Measurements from ENCODE around the gene DHRS7.

The DHRS7 gene

GRCh38 chr14:60164712-60165546 lies at the start of gene DHRS7:
TSS of gene DHRS7 (minus strand) at chr14:60165398. CDS start at chr14:60165309, 89 bp downstream.
- DNase-seq: peak; percentile 48

- DNase-seq: no peak
These were observed 49.4 kb upstream of the DHRS7 start for GRCh38 chr14:60214415-60215126.

- DNase-seq: no peak
These were observed 48.8 kb upstream of the DHRS7 start for GRCh38 chr14:60214003-60214402.

GRCh38 chr14:60212503-60213371 lies 47.5 kb upstream of the DHRS7 start:
- no peak for DNase-seq

- no peak for DNase-seq
These were observed 46.0 kb upstream of the DHRS7 start for GRCh38 chr14:60211153-60211552.

GRCh38 chr14:60210703-60211102 lies 45.5 kb upstream of the DHRS7 start:
- no peak for DNase-seq

GRCh38 chr14:60206837-60207533 lies 41.8 kb upstream of the DHRS7 start:
- no peak for DNase-seq

- no peak for DNase-seq
These were observed 41.1 kb upstream of the DHRS7 start for GRCh38 chr14:60206249-60206670.

GRCh38 chr14:60204843-60205774 lies 39.9 kb upstream of the DHRS7 start:
- no peak for DNase-seq

- no peak for DNase-seq
These were observed 39.1 kb upstream of the DHRS7 start for GRCh38 chr14:60204104-60204842.

- DNase-seq: no peak
These were observed 34.1 kb upstream of the DHRS7 start for GRCh38 chr14:60199321-60199720.

GRCh38 chr14:60197629-60198303 lies 32.6 kb upstream of the DHRS7 start:
- no peak for DNase-seq

- no peak for DNase-seq
These were observed 31.1 kb upstream of the DHRS7 start for GRCh38 chr14:60196291-60196690.

GRCh38 chr14:60195179-60195810 lies 30.1 kb upstream of the DHRS7 start:
- no peak for DNase-seq

GRCh38 chr14:60189923-60190840 lies 25.0 kb upstream of the DHRS7 start:
- no peak for DNase-seq

- DNase-seq: no peak
These were observed 23.5 kb upstream of the DHRS7 start for GRCh38 chr14:60188696-60189095.

- no peak for DNase-seq
These were observed 22.9 kb upstream of the DHRS7 start for GRCh38 chr14:60188115-60188514.

- no peak for DNase-seq
These were observed 19.8 kb upstream of the DHRS7 start for GRCh38 chr14:60184905-60185555.
